Testis (tissue), 3 donors: ENCODE measurements around the gene SIGLECL1. TPM values are rescaled to one million over a fixed set of nuclear protein-coding genes. Genes with fewer than 3 reads are reported as not detected.

Source experiments
- DNase-seq: peaks from one replicate; pipeline ENCODE4 v3.0.0-alpha.2; 2019
- H3K27ac ChIP-seq, 2 donors: fragments of 200-600 bp; sonication (generic); one replicate each; pipeline ENCODE4 v1.5.1; 2019
- H3K27me3 ChIP-seq: fragments of 200-600 bp; sonication (generic); one replicate; pipeline ENCODE4 v1.5.1; 2019
- H3K36me3 ChIP-seq: fragments of 200-600 bp; sonication (generic); one replicate; pipeline ENCODE4 v1.5.1; 2017; ENCODE audit warnings: low read depth; ENCODE audit errors: missing control alignments
- H3K4me1 ChIP-seq: fragments of 200-600 bp; sonication (generic); one replicate; pipeline ENCODE4 v1.5.1; 2019
- H3K4me3 ChIP-seq, 2 donors: fragments of 200-600 bp; sonication (generic); one replicate each; pipeline ENCODE4 v1.5.1; 2017 to 2019
- H3K9me3 ChIP-seq: fragments of 200-600 bp; sonication (generic); one replicate; pipeline ENCODE4 v1.5.1; 2017
- POLR2A ChIP-seq: fragments of 450-650 bp; IDR thresholded peaks from one replicate; pipeline ENCODE4 v1.6.1; 2017; ENCODE audit warnings: antibody characterized with exemption, mild to moderate bottlenecking, moderate library complexity
- WGBS, 2 donors: methylation state at CpG; one replicate each; pipeline ENCODE4 v1.1.5; 2018; 5-methylcytosine and 5-hydroxymethylcytosine counted together
- intact Hi-C: fragments of 100-400 bp; cut with DNase I; formaldehyde crosslinking; loops from one replicate; pipeline ENCODE4 v1.15.1; 2023; ENCODE audit warnings: low total_unique reads
- polyA plus RNA-seq: library from polyadenylated mRNA; stranded (reverse); fragments of 350-450 nt; fragmentation: Illumina TruSeq; extraction: RNeasy Lipid Tissue Mini Kit (QIAGEN cat#74804); gene quantifications from one replicate; pipeline ENCODE4 v1.2.3, GENCODE V29; 2014; ENCODE audit warnings: low read depth, low replicate concordance; ENCODE audit not compliant: insufficient read depth
- total RNA-seq, 2 donors: library from RNA; depleted of rRNA; stranded (reverse); fragments of >200 nt; gene quantifications; one replicate each; pipeline ENCODE4 v1.2.3, GENCODE V29; 2016
- TF ChIP-seq, protein P1 (sequence below), 3 experiments: fragments of 450-650 bp in 2 of 3; fragments of 200-600 bp in 1 of 3; sonication (generic) in 1 of 3; IDR thresholded peaks; one replicate each; pipeline ENCODE4 v1.5.1; 2016 to 2019; ENCODE audit warnings: antibody characterized with exemption in 3 of 3, mild to moderate bottlenecking in 2 of 3, moderate library complexity in 1 of 3

The SIGLECL1 gene
- total and polyA plus RNA-seq, 3 donors from 2014 or later: 18.7 to 103 (median 23.8) TPM

- H3K27ac ChIP-seq: no peak overlapping the region
- H3K36me3 ChIP-seq: no peaks in the 10 kb centered on the region
- no peak for DNase-seq
- no peaks in the 10 kb centered on the region for H3K27me3 ChIP-seq
- TF ChIP-seq, protein P1, sequence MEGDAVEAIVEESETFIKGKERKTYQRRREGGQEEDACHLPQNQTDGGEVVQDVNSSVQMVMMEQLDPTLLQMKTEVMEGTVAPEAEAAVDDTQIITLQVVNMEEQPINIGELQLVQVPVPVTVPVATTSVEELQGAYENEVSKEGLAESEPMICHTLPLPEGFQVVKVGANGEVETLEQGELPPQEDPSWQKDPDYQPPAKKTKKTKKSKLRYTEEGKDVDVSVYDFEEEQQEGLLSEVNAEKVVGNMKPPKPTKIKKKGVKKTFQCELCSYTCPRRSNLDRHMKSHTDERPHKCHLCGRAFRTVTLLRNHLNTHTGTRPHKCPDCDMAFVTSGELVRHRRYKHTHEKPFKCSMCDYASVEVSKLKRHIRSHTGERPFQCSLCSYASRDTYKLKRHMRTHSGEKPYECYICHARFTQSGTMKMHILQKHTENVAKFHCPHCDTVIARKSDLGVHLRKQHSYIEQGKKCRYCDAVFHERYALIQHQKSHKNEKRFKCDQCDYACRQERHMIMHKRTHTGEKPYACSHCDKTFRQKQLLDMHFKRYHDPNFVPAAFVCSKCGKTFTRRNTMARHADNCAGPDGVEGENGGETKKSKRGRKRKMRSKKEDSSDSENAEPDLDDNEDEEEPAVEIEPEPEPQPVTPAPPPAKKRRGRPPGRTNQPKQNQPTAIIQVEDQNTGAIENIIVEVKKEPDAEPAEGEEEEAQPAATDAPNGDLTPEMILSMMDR (IDR thresholded peaks at IDR 0.05): no peak
- no peak for TF ChIP-seq POLR2A
- intact Hi-C loops: no loop called here
- H3K9me3 ChIP-seq: no peaks in the 10 kb centered on the region
- H3K4me1 ChIP-seq: no peaks in the 10 kb centered on the region
- no peak overlapping the region for H3K4me3 ChIP-seq
- WGBS, 2 donors: 77 to 83% methylated on average over 7 of the region's 7 CpGs
These were observed 2.8 kb upstream of the SIGLECL1 start for GRCh38 chr19:51247972-51248590.

DNA sequence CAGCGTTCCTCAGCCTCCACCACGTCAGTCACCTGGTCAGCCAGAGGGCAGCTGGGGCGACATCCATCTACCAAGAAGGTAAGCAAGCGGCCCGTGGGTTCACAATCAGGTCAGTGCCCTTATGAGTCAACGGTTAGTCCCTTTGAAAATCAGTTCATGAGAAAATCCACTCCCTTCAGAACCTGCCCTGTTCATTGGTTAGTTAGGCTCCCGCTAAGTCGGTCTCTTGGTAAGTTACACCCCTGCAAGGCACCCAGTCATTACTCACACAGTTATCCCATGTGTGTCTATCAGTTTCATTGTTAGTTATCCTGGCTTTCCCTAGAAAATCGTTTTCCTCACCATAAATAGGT is 564 bp downstream of the SIGLECL1 start:
- no peak for DNase-seq
- Histone ChIP-seq H3K4me3 (peak overlapping the region; percentile 31 to 49), H3K27ac (no peak overlapping the region), H3K36me3 (no peaks in the 10 kb centered on the region), H3K9me3 (no peaks in the 10 kb centered on the region), H3K4me1 (no peaks in the 10 kb centered on the region), H3K27me3 (no peaks in the 10 kb centered on the region)
- TF ChIP-seq, protein P1 (IDR thresholded peaks at IDR 0.05): no peak
- TF ChIP-seq POLR2A: no peak
- WGBS, 2 donors: 55 to 75% methylated on average over 9 of the region's 9 CpGs
- intact Hi-C loops: no loop called here

DNA sequence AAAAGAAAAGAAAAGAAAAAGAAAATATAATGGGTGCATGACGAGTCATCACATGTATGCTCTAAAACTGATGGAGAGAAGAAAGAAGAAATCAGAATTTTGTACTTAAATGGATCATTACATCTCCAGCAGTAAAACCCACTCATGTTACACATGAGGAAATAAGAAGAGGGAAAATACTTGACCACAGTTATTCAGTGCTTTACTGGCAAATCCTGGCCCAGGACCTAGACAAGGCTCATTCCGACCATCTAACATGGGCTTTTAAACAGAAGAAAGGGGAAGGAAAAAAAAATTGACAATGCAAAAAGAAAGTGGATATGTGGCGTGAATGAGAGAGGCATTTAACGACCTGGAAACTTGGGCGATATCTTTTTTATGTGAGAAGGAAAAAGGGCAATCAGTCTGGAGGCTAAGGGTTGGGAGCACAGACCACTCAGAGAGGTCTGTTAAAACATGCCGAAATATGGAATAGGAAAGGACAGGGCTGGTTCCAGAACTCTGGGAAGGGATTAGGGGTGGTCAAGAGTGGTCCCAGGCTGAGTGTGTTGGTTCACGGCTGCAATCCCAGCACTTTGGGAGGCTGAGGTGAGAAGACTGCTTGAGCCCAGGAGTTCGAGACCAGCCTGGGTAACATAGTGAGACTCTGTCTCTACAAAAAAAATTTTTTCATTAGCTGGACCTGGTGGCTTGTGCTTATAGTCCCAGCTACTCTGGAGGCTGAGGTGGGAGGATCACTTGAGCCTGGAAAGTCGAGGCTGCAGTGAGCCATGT is 1.6 kb downstream of the SIGLECL1 start:
- no peak overlapping the region for H3K4me3 ChIP-seq
- DNase-seq: no peak
- no peaks in the 10 kb centered on the region for H3K9me3 ChIP-seq
- H3K27ac ChIP-seq: no peak overlapping the region
- no peaks in the 10 kb centered on the region for H3K36me3 ChIP-seq
- intact Hi-C loops: no loop called here
- WGBS, 2 donors: 79 to 84% methylated on average over 9 of the region's 9 CpGs
- TF ChIP-seq, protein P1 (IDR thresholded peaks at IDR 0.05): no peak
- TF ChIP-seq POLR2A: no peak
- no peaks in the 10 kb centered on the region for H3K27me3 ChIP-seq
- no peaks in the 10 kb centered on the region for H3K4me1 ChIP-seq

- WGBS, 2 donors: 94 to 96% methylated on average over 1 of the region's 1 CpG
- Histone ChIP-seq H3K27ac (no peak overlapping the region), H3K27me3 (no peaks in the 10 kb centered on the region), H3K4me1 (peaks cover under 1% of the 10 kb centered on the region), H3K4me3 (no peak overlapping the region), H3K36me3 (no peaks in the 10 kb centered on the region), H3K9me3 (no peaks in the 10 kb centered on the region)
- DNase-seq: no peak
- TF ChIP-seq, protein P1 (IDR thresholded peaks at IDR 0.05): no peak
- TF ChIP-seq POLR2A: no peak
- intact Hi-C loops: no loop called here
These were observed 2.4 kb downstream of the SIGLECL1 start for GRCh38 chr19:51253088-51253806.
